Midbrain (tissue), 1 donor: Measurements from ENCODE around the gene CCL2.
A peak's percentile ranks its signal among the peaks of the same experiment; 100 is the strongest.
"Not testable (repeated sequence)": the region's sequence is repeated elsewhere in the genome, so short reads cannot be mapped to it uniquely, and the experiment has no call there.

Source experiments
- DNase-seq: peaks from one replicate; lab custom pipeline; 2025; lab: John Stamatoyannopoulos, UW

Gene CCL2

DNA sequence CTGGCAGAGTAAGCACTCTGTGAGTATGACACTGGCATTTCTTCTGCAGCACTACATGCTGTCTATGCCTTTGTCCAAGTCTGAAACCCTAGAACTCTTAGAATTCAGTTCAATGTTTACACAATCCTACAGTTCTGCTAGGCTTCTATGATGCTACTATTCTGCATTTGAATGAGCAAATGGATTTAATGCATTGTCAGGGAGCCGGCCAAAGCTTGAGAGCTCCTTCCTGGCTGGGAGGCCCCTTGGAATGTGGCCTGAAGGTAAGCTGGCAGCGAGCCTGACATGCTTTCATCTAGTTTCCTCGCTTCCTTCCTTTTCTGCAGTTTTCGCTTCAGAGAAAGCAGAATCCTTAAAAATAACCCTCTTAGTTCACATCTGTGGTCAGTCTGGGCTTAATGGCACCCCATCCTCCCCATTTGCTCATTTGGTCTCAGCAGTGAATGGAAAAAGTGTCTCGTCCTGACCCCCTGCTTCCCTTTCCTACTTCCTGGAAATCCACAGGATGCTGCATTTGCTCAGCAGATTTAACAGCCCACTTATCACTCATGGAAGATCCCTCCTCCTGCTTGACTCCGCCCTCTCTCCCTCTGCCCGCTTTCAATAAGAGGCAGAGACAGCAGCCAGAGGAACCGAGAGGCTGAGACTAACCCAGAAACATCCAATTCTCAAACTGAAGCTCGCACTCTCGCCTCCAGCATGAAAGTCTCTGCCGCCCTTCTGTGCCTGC is at the start of gene CCL2:
Gene CCL2 (plus strand): TSS at position 635 of the 730 bp plus-strand sequence. CDS start 65 bp downstream, at position 700.
- peak; percentile 10 for DNase-seq

DNA sequence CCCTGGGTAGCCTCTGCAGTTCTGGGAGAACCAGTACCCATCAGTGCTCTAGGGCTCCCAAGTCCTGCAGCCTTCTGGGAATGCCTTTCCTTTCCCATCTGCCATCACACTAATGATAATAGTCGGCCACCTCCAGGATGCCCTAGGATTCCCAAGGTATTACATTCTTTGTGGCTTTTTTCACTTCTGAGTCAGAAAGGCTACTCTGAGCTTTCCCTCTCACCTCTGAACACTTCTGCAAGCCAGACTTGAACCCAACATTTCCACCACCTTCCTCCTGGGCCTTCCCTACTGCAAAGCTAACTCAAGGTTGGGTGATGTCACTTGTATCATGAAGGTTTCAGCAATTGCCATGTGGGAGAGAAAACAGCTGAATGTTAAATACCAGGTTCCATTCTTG is 49.7 kb upstream of the CCL2 start:
- DNase-seq = no peak

DNA sequence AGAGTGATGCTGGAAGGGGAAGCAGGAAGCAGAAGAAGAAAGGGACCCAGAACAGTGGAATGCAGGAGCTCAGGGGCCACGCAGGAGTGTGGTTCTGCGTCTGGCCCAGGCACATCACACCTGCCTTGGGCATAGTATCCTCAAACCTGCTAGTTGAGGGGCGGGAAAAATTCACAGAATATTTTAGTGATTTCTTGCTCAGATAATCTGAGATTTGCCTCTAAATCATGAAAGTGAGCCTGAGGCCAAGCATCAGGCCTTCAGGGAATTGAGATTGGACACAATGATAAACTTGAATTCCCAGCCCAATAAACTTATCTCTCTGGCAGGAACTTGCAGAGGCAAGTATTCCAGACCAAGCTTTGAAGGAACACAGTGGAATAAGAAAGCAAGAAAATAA is 48.5 kb upstream of the CCL2 start:
- DNase-seq = no peak

DNA sequence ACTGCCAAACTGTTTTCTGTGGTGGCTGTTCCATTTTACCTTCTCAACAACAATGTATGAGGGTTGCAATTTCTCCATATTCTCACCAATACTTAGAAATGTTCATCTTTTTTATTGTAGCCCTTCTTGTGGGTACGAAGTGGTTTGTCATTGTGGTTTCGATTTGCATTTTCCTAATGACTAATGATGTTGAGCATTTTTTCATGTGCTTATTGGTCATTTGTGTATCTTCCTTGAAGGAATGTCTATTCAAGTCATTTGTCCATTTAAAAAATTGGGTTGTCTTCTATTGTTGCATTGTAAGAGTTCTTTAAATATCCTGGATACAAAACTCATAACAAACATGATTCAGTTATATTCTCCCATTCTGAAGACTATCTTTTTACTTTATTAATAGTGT is 47.5 kb upstream of the CCL2 start:
- no peak for DNase-seq

DNA sequence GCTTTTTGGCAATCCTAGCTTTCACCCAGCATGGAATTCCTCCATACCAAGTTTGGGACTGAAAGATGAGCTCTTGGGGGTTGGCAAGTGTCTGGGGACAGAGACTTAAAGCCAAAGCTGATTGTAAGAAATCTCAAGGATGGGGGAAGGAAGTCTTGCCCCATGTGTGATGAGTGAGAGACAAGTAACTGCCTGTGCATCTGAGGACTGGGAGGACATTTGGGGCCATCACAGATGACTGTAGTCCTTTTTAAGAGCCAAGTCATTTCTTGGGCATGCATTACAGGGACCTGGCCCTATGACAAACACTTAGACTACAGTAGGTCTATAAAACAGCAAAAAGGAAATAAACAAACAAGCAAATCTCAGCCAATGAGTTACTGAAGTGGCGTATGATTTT is 36.3 kb upstream of the CCL2 start:
- no peak for DNase-seq

DNA sequence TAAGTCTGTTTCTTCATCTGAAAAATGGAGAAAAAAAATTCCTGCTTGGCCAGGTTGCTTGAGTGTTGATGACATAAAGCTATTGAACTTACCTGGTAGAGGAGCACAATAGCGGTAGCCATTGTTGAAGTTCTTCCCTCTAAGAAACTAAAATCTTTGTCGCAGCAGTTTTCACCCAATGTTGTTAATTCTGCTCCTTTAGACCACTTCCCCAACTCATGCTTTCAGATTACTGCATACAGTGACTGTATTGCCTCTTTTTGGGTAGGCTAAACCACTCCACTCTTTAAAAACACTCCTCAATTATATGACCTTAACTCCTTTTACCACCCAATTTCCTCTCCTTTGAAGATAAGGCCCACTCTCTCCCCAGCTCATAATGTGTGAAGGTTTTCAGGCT is 35.7 kb upstream of the CCL2 start:
- no peak for DNase-seq

DNA sequence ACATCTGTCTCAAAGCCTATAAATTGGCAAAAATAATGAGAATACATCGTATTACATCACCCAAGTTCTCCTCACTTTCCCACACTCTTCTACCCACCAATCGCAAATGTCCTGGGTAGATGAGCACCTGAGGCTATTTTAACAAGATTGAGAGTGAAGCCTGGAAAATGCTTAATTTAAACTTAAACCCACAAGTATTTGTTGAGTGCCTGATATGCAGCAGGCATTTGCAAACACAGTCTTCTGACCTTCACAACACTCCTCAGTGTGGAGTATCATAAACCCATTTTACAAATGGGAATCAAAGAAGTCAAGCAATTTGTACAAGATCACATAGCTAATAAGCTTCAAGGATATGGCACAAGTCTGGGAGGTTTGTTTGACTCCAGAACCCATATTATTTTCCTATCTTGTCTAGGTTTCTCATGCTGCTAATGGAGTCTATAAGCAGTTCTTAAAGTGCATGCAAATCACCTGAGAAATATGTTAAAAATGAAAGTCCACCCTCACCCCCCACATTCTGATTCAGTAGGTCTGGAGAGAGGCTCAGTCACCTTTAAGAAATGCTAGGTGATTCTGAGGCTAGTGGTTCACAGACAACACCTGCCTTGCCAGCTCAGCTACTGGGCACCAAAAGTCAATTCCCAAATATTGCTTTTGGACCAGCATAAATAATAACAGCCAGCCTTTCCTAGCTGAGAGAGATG is 34.9 kb upstream of the CCL2 start:
- DNase-seq = no peak

DNA sequence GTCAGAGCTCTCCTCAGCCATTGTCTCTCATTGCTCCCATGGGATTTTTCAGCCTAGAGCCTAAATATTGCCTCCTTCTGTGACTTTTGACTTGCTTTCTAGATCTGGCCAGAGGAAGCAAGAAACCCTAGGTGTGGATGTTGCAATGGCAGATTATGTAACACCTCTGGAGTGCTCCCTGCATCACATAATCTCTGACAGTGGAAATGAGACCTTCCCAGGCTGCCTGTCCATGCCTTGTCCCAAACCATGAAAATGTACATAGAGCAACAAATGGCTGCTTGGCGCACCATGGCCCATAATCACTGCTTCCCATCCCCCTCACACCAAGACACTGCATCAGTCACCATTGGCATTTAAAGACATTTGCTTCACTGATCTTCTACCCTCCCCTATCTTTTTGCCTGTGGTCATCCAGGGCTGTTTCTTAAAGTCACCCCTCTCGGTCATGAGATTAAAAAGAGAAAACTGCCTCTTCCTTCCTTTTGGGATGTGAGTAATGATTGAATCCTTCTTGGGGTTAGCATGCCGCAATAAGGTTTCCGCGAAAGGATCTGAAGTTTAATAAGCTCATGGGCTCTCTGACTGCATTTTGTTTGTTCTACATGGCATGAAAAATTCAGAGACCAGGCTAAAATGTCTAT is 34.2 kb upstream of the CCL2 start:
- no peak for DNase-seq

DNA sequence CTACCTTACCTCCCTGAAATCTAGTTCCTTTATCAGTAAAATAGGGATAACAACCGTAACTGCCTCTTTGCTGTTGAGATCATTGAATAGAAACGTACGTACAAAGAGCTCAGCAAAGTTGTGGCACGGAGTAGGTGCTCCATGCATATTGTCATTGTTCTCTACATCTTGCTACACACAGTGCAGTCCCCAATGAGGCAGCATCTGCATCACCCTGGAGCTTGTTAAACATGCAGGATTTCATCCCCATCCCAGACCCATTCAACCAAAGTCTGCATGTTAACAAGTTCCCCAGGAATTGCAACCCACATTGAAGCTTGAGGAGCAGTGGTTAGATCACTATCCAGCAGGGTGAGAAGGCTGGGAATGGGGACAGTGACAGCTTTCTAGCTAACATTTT is 33.7 kb upstream of the CCL2 start:
- no peak for DNase-seq

DNA sequence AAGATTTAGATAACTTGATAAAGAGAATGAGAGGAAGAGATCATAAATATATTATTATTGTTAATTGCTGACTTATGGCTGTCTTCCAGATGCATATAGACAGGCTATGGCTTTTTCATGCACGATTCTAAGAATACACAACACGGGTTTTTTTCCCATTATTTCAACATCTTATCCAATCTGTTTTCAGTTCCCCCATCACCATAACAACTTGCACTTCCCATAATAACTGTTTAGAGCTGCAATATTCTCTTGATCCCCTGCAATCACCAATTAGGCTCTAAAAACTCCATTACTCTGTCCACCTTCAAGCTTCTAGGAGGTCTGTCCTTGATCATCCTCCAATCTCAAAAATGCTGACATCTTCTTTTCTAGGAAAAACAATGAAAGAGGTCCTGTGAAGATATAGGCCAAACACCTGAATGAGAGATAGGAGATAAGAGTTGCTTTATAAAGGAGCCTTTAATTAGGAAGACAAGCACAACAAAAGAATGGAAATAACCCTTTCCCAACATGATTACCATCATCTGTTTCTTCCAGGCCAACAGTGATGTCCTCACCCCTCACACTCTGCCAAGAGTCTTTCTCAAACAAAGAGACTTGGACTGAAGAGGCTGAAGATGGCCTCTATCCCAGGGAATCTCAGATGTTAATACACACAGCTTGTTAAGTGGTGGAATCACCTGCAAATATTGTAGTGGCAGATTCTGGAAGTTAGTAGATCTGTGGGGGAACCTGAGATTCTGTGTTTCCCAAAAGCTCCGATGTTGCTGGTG is 32.2 kb upstream of the CCL2 start:
- no peak for DNase-seq

DNA sequence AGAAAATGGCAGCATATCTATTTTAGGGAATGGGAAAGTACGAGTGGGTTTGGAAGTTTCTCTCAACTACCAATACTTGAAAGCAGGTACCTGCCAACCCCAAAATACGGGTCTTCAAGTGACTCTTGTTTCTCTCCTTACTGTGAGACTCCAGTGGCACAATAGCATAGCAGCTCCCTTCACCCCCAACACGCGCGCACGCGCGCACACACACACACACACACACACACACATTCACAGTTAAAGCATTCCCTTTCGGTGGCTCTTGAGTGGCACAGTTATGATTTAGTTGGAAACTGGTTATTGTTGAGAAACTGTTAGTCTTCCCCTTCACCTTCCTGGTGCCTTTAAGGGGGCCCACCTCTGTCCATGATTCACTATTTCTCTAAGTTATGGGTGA is 30.0 kb upstream of the CCL2 start:
- no peak for DNase-seq

DNA sequence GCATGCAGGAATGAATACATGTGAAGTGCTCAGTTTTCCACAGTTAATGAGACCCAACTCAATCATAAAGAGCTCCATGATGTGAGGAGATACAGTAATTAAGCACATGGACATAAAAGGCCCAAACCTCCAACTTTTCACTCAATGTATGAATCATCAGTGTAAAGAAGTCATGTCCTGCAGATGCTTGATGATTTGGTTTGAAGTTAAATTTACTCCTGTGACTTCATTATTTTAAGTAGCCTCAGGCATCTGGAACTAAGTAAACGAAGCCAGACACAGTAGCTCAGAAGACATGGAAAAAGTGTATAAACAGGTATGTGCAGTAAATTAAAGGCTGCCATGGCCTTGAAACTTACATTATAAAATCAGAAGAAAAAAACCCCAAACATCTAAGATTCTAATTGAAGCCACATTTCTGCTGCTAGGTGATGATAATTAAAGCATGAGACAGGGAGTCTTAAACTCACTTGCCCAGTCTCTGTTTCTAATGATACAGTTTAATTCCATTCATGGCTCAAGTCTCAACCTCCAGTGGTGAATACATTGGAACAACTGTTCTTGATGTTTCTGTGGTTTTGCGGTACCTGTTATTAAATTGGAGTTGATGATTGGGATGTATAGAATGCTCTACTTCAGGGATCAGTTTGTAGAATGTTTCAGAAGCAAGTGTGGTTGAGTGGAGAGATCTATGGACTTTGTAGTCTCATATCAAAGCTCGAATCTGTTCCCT is 28.9 kb upstream of the CCL2 start:
- no peak for DNase-seq

DNA sequence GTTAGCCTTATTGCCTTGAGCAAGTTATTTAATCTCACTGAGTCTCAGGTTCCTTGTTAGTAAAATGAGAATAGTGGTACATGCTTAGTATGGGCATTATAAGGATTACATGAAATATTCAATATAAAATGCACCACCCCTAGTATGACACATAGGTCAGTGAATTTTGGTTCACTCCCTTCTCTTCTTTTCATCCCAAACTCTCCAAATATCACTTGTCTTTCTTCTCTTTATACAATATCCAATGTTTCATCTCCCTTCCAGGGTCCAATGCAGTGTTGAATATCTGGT is 28.4 kb upstream of the CCL2 start:
- no peak for DNase-seq

DNA sequence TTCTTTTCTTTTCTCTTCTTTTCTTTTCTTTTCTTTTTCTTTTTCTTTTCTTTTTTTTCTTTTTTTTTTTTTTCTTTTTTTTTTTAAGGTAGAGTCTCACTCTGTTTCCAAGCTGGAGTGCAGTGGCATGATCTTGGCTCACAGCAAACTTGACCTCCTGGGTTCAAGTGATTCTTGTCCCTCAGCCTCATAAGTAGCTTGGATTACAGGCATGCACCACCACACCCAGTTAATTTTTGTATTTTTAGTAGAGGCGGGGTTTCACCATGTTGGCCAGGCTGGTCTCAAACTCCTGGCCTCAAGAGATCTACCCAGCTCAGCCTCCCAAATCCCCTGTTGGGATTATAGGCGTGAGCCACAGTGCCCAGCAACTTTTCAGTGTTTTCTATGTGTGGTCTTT is 27.8 kb upstream of the CCL2 start:
- DNase-seq = not testable (repeated sequence)

DNA sequence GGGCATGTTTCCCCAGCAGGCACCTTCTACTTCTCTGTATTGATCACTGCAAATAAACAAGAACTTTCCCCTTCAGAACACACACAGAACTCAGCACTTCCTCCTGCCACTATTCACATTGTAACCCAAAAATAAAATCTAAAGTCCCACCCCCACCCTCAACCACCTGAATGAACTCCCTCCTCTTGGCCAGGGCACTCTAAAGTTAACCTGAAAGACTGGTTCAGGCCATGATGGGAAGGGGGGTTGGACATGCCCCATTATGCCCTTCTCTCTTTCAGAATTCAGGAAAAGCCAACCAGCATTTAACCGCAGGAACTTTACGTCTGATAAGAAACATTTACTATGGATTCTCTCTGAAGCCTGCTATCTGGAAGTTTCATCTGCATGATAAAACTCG is 27.4 kb upstream of the CCL2 start:
- DNase-seq = no peak

DNA sequence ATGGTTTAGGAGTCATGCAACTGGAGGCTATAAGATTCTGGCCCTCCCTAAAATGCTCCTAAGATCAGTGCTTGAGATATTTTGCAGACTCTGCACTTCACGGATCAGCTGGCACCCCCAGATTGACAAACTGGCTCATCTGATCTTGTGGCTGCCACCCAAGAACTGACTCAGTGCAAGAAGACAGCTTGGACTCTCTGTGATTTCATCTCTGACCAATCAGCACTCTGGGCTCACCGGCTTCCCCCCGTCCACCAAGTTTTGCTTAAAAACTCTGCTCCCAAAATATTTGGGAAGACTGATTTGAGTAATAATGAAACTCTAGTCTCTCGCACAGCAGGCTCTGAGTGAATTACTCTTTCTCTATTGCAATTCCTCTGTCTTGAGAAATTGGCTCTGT is 26.3 kb upstream of the CCL2 start:
- no peak for DNase-seq

DNA sequence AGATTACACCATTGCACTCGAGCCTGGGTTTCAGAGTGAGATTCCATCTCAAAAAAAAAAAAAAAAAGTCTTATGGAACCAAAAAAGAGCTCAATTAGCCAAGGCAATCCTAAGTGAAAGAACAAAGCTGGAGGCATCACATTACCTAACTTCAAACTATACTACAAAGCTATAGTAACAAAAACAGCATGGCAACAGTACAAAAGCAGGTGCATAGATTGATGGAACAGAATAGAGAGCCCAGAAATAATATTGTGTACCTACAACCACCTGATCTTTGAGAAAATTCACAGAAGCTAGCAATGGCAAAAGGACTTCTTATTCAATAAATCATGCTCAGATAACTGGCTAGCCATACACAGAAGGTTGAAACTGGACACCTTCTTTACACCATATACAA is 24.7 kb upstream of the CCL2 start:
- no peak for DNase-seq

DNA sequence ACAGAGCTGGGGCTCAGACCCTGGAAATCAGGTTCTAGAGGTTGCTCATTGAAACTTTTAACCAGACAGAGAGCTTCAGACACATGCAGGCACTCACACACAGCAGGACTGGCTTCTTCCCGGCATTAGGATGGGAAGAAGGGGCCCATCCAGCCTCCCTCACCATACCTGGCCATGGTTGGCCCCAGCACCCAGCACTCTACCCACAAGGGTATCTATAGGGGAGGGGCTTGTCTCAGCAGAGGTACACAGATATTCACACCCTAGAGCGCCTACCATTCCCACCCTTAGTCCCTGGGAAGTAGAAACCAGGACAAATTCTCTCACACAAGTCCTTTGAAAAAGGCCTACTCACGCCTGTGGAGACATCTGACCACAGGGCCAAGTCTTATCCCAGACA is 20.5 kb upstream of the CCL2 start:
- no peak for DNase-seq

DNA sequence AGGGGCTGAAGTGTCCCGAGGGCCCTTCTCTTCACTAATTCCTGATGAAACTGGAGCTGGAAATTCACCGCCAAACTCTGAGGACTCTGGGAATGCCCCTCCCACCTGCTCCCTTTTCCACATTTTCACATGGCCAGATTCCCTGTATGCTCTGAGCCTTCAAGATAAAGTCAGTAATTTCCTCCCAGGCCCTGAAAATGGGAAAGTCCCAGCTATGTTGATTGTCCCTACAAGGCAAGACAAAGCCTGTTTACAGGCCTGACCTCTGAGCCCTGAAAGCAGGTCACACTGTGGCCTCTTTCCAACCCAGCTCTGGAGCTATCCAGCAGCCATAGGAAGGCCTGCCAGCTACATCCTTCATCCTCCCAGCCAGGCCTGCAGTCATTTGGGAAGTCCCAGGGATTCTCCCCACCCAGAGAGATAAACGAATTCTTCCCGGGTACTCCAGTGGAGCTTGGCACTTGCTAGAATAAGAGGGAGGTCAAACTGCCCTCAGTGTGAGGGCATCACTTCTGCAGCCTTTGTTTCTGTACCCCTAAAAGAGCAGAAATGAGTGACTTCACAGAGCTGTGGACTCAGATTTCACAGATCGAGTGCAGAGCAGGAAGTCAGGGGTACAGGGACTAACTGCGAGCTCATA is 19.6 kb upstream of the CCL2 start:
- DNase-seq = no peak

DNA sequence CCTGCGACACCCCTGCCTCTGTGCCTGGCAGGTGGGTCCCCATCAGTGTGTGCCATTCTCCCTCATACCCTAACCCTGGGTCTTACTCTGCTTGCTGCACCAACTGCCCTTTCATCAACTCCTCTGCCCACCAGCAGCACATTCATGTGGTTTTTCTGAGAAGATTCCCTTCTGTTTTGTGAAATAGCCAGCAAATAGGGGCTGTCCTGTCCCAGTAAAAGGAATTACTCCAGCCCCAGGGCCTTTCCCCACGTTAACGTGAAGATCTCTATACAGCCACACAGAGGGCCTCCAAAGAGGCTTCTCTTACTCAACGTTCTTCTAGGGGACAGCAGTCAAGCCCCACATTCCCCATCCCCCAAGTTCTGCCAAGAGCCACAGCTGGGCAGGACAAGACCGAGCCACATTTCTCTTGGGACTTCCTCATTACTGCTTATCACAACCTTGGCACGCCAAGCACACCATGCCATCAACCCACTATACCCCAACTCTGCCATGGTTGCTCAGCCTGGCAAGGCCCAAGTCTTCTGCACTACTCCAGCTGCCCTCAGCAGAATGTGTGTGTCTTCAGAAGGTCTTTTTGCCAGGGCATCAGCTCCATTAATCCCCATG is 18.7 kb upstream of the CCL2 start:
- no peak for DNase-seq

DNA sequence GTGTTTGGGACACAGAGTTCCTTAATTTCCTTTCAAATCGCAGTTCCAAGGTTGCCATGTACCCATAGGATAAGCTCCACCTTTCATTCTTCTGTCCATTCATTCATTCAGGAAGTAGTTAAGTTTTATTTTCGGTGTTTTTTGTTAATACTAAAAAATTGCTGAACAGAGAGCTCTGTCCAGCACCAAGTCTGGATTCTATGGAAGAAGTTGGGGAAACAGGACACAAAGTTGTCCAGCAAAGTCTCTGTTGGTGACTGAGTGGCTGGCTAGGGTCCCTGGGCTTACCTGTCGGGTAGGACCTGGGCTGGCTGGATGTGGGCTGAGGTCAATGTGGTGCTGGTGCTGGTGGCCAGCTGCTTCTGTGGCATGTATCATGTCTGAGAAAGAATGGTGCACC is 17.6 kb upstream of the CCL2 start:
- DNase-seq = no peak
